ENCODE data around the gene UBN2. TPM values are rescaled to one million over a fixed set of nuclear protein-coding genes. Genes with fewer than 3 reads are reported as not detected.

The UBN2 gene
- polyA plus RNA-seq, 4 donors: 11.6 to 17.1 (median 12.5) TPM

- peak; percentile 85 to 91 (median 89) for DNase-seq (ENCODE audit: low read depth in 4 of 4, low spot score in 3 of 4)
Observed at GRCh38 chr7:139341058-139341775, 110.2 kb downstream of the UBN2 start, which contains the start of gene FMC1. Gene FMC1 (plus strand): TSS chr7:139341337. CDS start chr7:139341385, 48 bp downstream.

- DNase-seq (ENCODE audit: low read depth in 4 of 4, low spot score in 3 of 4): no peak
Observed at GRCh38 chr7:139341776-139342226, 110.8 kb downstream of the UBN2 start.

GRCh38 chr7:139345042-139345441 lies 114.0 kb downstream of the UBN2 start:
- DNase-seq (ENCODE audit: low read depth in 4 of 4, low spot score in 3 of 4): no peak

- no peak for DNase-seq (ENCODE audit: low read depth in 4 of 4, low spot score in 3 of 4)
Observed at GRCh38 chr7:139351027-139351426, 120.0 kb downstream of the UBN2 start.

GRCh38 chr7:139354729-139355128 lies 123.7 kb downstream of the UBN2 start:
- DNase-seq (ENCODE audit: low read depth in 4 of 4, low spot score in 3 of 4): no peak

- no peak for DNase-seq (ENCODE audit: low read depth in 4 of 4, low spot score in 3 of 4)
Observed at GRCh38 chr7:139355320-139355719, 124.3 kb downstream of the UBN2 start.

Other genes starting within 250 kb of the UBN2 start
- gene KIAA1549, start 249.8 kb upstream of the UBN2 start, polyA plus RNA-seq (ENCODE audit: insufficient read length in 4 of 4): 10 to 100 TPM; 12.2 to 14.0 (median 13.5) TPM
- gene ZC3HAV1L, start 195.2 kb upstream of the UBN2 start, polyA plus RNA-seq (ENCODE audit: insufficient read length in 4 of 4): 10 to 100 TPM; 16.5 to 20.2 (median 18.1) TPM
- 10 to 100 TPM; 17.4 to 23.8 (median 19.8) TPM for gene ZC3HAV1, start 121.5 kb upstream of the UBN2 start, polyA plus RNA-seq (ENCODE audit: insufficient read length in 4 of 4)
- gene FMC1, start 110.1 kb downstream of the UBN2 start, polyA plus RNA-seq (ENCODE audit: insufficient read length in 4 of 4): 10 to 100 TPM; 21.7 to 39.0 (median 28.2) TPM
- 100 to 1,000 TPM; 112 to 164 (median 141) TPM for gene LUC7L2, start 128.7 kb downstream of the UBN2 start, polyA plus RNA-seq (ENCODE audit: insufficient read length in 4 of 4)